Measurements from ENCODE around the gene ZNF790.

Gene ZNF790

GRCh38 chr19:36837906-36838783 lies at the start of gene ZNF790:
TSS of gene ZNF790 (minus strand) at chr19:36838387. CDS start at chr19:36825619, 12,768 bp downstream.
- peak within 1 kb of the TSS; percentile 70 for H3K4me3 ChIP-seq (ENCODE audit: low read depth, low read length)

GRCh38 chr19:36876993-36877938 lies 39.1 kb upstream of the ZNF790 start:
- no peak overlapping the region for H3K4me3 ChIP-seq (ENCODE audit: low read depth, low read length)

- peak overlapping the region; percentile 96 for H3K4me3 ChIP-seq (ENCODE audit: low read depth, low read length)
These were observed 13.7 kb upstream of the ZNF790 start for GRCh38 chr19:36851898-36852297.

- H3K4me3 ChIP-seq (ENCODE audit: low read depth, low read length), result peak within 1 kb of the TSS; percentile 96
These were observed 12.6 kb upstream of the ZNF790 start, which contains the start of gene ZNF345 for GRCh38 chr19:36850559-36851442. TSS of gene ZNF345 (plus strand) at chr19:36850876. CDS start at chr19:36876831, 25,955 bp downstream.

GRCh38 chr19:36849701-36850558 lies 11.7 kb upstream of the ZNF790 start:
- H3K4me3 ChIP-seq (ENCODE audit: low read depth, low read length), result peak overlapping the region; percentile 96

GRCh38 chr19:36847968-36848367 lies 9.8 kb upstream of the ZNF790 start:
- H3K4me3 ChIP-seq (ENCODE audit: low read depth, low read length), result no peak overlapping the region

- H3K4me3 ChIP-seq (ENCODE audit: low read depth, low read length), result peak overlapping the region; percentile 70
These were observed 667 bp upstream of the ZNF790 start for GRCh38 chr19:36838784-36839324.

GRCh38 chr19:36837176-36837905 lies 846 bp downstream of the ZNF790 start:
- peak overlapping the region; percentile 70 for H3K4me3 ChIP-seq (ENCODE audit: low read depth, low read length)

GRCh38 chr19:36833430-36833829 lies 4.8 kb downstream of the ZNF790 start:
- H3K4me3 ChIP-seq (ENCODE audit: low read depth, low read length), result no peak overlapping the region

GRCh38 chr19:36821758-36822157 lies 16.4 kb downstream of the ZNF790 start:
- H3K4me3 ChIP-seq (ENCODE audit: low read depth, low read length), result no peak overlapping the region

- H3K4me3 ChIP-seq (ENCODE audit: low read depth, low read length), result no peak overlapping the region
These were observed 19.0 kb downstream of the ZNF790 start for GRCh38 chr19:36819130-36819630.

- no peak overlapping the region for H3K4me3 ChIP-seq (ENCODE audit: low read depth, low read length)
These were observed 31.2 kb downstream of the ZNF790 start for GRCh38 chr19:36807029-36807428.

GRCh38 chr19:36805364-36805763 lies 32.8 kb downstream of the ZNF790 start:
- H3K4me3 ChIP-seq (ENCODE audit: low read depth, low read length), result no peak overlapping the region

- peak overlapping the region; percentile 99 for H3K4me3 ChIP-seq (ENCODE audit: low read depth, low read length)
These were observed 40.4 kb downstream of the ZNF790 start for GRCh38 chr19:36797786-36798108.

GRCh38 chr19:36796714-36796992 lies 41.5 kb downstream of the ZNF790 start:
- H3K4me3 ChIP-seq (ENCODE audit: low read depth, low read length), result peak overlapping the region; percentile 99

GRCh38 chr19:36791420-36792141 lies 46.6 kb downstream of the ZNF790 start:
- peak overlapping the region; percentile 35 for H3K4me3 ChIP-seq (ENCODE audit: low read depth, low read length)

- H3K4me3 ChIP-seq (ENCODE audit: low read depth, low read length), result peak overlapping the region; percentile 37
These were observed 62.4 kb downstream of the ZNF790 start for GRCh38 chr19:36775768-36776167.

GRCh38 chr19:36773223-36773579 lies 65.0 kb downstream of the ZNF790 start:
- peak overlapping the region; percentile 100 for H3K4me3 ChIP-seq (ENCODE audit: low read depth, low read length)
